A673 (cell line): Measurements from ENCODE around the gene BEAN1.

Experiments used
- EZH2 ChIP-seq: fragments of 200-600 bp; sonication (generic); IDR thresholded peaks from 2 replicates; pipeline ENCODE4 v1.6.1; 2017; ENCODE audit warnings: borderline replicate concordance, low read depth, mild to moderate bottlenecking, mixed read lengths, antibody characterized with exemption, low read length; ENCODE audit not compliant: poor library complexity, severe bottlenecking
- TF ChIP-seq, protein P1 (sequence below): fragments of 300-800, 200-600 bp; sonication (generic); conservative IDR thresholded peaks from 2 replicates; pipeline ENCODE4 v1.5.1; 2017; ENCODE audit warnings: low read depth, mild to moderate bottlenecking, antibody characterized with exemption, low read length, moderate library complexity, mixed read lengths

GRCh38 chr16:66402166-66402565, 24.9 kb upstream of the BEAN1 start:
- TF ChIP-seq, protein P1, sequence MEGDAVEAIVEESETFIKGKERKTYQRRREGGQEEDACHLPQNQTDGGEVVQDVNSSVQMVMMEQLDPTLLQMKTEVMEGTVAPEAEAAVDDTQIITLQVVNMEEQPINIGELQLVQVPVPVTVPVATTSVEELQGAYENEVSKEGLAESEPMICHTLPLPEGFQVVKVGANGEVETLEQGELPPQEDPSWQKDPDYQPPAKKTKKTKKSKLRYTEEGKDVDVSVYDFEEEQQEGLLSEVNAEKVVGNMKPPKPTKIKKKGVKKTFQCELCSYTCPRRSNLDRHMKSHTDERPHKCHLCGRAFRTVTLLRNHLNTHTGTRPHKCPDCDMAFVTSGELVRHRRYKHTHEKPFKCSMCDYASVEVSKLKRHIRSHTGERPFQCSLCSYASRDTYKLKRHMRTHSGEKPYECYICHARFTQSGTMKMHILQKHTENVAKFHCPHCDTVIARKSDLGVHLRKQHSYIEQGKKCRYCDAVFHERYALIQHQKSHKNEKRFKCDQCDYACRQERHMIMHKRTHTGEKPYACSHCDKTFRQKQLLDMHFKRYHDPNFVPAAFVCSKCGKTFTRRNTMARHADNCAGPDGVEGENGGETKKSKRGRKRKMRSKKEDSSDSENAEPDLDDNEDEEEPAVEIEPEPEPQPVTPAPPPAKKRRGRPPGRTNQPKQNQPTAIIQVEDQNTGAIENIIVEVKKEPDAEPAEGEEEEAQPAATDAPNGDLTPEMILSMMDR, result no peak
- no peak for TF ChIP-seq EZH2
